Measurements from ENCODE around the gene NOS2. TPM values are rescaled to one million over a fixed set of nuclear protein-coding genes. Genes with fewer than 3 reads are reported as not detected.
"Not testable (repeated sequence)": the region's sequence is repeated elsewhere in the genome, so short reads cannot be mapped to it uniquely, and the experiment has no call there.

NOS2 gene
- total RNA-seq: under 1 TPM; 0.07 to 0.40 (median 0.35) TPM

DNA sequence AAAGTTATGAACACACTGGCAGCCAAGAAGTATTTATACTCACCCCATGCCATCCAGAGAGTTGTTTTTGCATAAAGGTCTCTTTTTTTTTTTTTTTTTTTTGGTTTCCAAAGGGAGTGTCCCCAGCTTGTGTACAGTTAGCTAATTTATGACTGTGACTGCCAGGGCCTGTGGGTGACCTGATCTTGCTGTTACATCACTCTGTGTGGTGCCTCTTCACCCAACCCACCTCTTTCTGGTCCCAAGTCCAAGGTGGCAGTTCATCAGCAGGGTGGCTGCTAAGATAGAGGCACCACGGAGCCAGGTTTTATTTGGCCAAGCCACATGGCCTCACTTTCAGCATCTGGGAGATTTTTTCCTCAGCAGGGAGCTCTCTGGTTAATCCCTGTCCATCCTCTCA, at the start of gene NOS2:
NOS2 (minus strand) TSS at position 8 of the 400 bp plus-strand sequence. CDS start 1,720 bp downstream, outside the sequence.
- 20% methylated on average over 1 of the region's 1 CpG; no CpG with 5 or more reads in 1 of the 2 donors for WGBS, 2 donors (ENCODE audit: low coverage in 1 of 2)
- H3K36me3 ChIP-seq: no peaks in the 10 kb centered on the region
- no peaks in the 10 kb centered on the region for H3K9me3 ChIP-seq
- no peak within 1 kb of the TSS for H3K27ac ChIP-seq
- no peak for ATAC-seq
- peaks cover 0 to 5% (median 0%) of the 10 kb centered on the region in 3 donors for H3K4me1 ChIP-seq
- H3K27me3 ChIP-seq: peaks cover 11% of the 10 kb centered on the region
- TF ChIP-seq, protein P1, sequence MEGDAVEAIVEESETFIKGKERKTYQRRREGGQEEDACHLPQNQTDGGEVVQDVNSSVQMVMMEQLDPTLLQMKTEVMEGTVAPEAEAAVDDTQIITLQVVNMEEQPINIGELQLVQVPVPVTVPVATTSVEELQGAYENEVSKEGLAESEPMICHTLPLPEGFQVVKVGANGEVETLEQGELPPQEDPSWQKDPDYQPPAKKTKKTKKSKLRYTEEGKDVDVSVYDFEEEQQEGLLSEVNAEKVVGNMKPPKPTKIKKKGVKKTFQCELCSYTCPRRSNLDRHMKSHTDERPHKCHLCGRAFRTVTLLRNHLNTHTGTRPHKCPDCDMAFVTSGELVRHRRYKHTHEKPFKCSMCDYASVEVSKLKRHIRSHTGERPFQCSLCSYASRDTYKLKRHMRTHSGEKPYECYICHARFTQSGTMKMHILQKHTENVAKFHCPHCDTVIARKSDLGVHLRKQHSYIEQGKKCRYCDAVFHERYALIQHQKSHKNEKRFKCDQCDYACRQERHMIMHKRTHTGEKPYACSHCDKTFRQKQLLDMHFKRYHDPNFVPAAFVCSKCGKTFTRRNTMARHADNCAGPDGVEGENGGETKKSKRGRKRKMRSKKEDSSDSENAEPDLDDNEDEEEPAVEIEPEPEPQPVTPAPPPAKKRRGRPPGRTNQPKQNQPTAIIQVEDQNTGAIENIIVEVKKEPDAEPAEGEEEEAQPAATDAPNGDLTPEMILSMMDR (IDR thresholded peaks at IDR 0.05): no peak
- H3K4me3 ChIP-seq: no peak within 1 kb of the TSS

DNA sequence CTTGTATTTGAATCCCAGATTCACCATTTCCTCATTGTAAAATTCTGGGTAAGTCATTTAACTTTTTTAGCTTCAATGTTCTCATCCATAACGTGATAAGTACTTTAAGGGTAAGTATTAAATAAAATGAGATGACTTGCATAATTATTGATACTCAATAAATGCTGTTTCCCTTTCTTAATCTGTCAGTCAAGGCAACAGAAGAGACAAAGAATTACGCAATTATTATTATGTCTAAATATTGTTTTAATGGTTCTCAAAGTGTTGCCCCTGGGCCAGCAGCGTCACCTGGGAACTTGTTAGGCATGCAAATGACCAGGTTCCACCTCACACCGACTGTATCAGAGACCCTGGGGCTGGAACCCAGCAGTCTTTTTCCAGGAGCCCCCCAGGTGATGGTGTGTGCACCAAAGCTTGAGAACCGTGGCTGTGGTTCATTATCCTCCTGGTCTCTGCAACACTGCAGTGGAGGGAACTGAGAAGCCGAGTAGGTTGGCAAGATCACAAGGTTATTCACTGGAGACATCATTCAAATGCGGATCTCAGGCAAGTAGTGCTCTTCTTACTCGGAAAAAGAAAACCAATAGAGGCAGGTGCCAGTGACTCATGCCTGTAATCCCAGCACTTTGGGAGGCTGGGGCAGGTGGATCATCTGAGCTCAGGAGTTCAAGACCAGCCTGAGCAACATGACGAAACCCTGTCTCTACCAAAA, 49.3 kb upstream of the NOS2 start:
- no peaks in the 10 kb centered on the region for H3K9me3 ChIP-seq
- ATAC-seq: no peak
- no peaks in the 10 kb centered on the region for H3K4me1 ChIP-seq
- no peak overlapping the region for H3K4me3 ChIP-seq
- TF ChIP-seq, protein P1 (IDR thresholded peaks at IDR 0.05): no peak
- no peak for TF ChIP-seq POLR2AphosphoS5 (IDR thresholded peaks at IDR 0.05)
- TF ChIP-seq POLR2A (IDR thresholded peaks at IDR 0.05): no peak
- no peak for TF ChIP-seq EP300 (IDR thresholded peaks at IDR 0.05)
- 83% methylated on average over 3 to 6 of the region's 9 CpGs for WGBS, 2 donors (ENCODE audit: low coverage in 1 of 2)
- no peaks in the 10 kb centered on the region for H3K36me3 ChIP-seq
- H3K27me3 ChIP-seq: no peaks in the 10 kb centered on the region
- H3K27ac ChIP-seq: no peak overlapping the region

DNA sequence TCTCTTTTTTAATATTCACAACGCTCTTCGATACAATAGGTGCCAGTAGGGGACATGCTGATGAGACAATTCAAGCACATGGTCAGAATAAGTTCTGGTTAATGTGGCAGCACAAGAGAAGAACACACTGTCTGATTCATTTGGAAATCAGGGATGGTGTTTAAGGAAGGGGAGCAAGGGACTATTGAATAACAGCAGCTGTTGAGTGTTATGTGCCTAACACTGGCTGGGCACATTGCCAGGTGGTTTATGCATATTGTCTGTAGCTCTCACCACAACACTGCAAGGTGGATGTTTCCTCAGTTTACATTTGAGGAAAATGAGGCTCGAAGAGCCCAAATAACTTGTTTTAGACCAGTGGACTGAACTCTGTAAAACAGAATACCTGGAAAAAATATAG, 48.6 kb upstream of the NOS2 start:
- no peaks in the 10 kb centered on the region for H3K27me3 ChIP-seq
- H3K9me3 ChIP-seq: no peaks in the 10 kb centered on the region
- H3K27ac ChIP-seq: no peak overlapping the region
- 56 to 74% methylated on average over 2 to 3 of the region's 3 CpGs for WGBS, 2 donors (ENCODE audit: low coverage in 1 of 2)
- TF ChIP-seq POLR2AphosphoS5 (IDR thresholded peaks at IDR 0.05): no peak
- TF ChIP-seq, protein P1 (IDR thresholded peaks at IDR 0.05): no peak
- no peak for TF ChIP-seq EP300 (IDR thresholded peaks at IDR 0.05)
- no peak for TF ChIP-seq POLR2A (IDR thresholded peaks at IDR 0.05)
- ATAC-seq: no peak
- no peaks in the 10 kb centered on the region for H3K4me1 ChIP-seq
- no peaks in the 10 kb centered on the region for H3K36me3 ChIP-seq
- no peak overlapping the region for H3K4me3 ChIP-seq

DNA sequence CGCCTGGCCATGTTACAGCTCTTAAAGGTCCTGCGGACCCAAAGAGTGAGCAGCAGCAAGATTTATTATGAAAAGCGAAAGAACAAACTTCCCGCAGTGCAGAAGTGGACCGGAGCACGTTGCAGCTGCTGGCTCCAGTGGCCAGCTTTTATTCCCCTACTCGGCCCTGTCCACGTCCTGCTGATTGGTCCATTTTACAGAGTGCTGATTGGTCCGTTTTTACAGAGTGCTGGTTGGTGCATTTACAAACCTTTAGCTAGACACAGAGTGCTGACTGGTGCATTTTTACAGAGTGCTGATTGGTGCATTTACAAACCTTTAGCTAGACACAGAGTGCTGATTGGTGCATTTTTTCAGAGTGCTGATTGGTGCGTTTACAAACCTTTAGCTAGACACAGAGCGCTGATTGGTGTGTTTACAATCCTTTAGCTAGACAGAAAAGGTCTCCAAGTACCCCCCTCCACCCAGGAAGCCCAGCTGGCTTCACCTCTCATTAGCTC, 46.5 kb upstream of the NOS2 start:
- H3K27me3 ChIP-seq, H3K4me3 ChIP-seq, ATAC-seq, H3K27ac ChIP-seq, H3K36me3 ChIP-seq, H3K4me1 ChIP-seq, H3K9me3 ChIP-seq: not testable (repeated sequence)
- WGBS, 2 donors (ENCODE audit: low coverage in 1 of 2): 85 to 90% methylated on average over 2 to 11 of the region's 11 CpGs

DNA sequence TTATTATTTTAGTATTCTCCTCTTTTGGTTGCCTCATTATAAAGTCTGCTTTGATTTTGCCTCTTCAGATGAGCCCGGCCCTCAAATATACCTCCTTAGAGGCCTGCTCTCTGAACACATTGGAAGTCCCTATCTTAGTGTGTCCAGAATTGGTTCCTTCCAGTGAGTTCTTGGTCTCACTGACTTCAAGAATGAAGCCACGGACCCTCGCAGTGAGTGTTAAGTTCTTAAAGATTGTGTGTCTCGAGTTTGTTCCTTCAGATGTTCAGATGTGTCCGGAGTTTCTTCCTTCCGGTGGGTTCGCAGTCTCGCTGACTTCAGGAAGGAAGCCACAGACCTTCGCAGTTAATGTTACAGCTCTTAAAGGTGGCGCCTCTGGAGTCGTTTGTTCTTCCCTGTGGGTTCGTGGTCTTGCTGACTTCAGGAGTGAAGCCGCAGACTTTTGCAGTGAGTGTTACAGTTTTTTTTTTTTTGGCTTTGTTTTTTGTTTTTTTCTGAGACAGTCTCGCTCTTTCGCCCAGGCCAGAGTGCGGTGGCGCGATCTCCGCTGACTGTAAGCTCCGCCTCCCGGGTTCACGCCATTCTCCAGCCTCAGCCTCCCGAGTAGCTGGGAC, 45.8 kb upstream of the NOS2 start:
- no peak for TF ChIP-seq POLR2AphosphoS5 (IDR thresholded peaks at IDR 0.05)
- TF ChIP-seq, protein P1 (IDR thresholded peaks at IDR 0.05): no peak
- TF ChIP-seq EP300 (IDR thresholded peaks at IDR 0.05): no peak
- no peak for ATAC-seq
- Histone ChIP-seq H3K27me3 (no peaks in the 10 kb centered on the region), H3K36me3 (no peaks in the 10 kb centered on the region), H3K4me1 (no peaks in the 10 kb centered on the region), H3K27ac (no peak overlapping the region), H3K4me3 (no peak overlapping the region), H3K9me3 (no peaks in the 10 kb centered on the region)
- 83 to 90% methylated on average over 10 to 19 of the region's 23 CpGs for WGBS, 2 donors (ENCODE audit: low coverage in 1 of 2)

Data from gastroesophageal sphincter (tissue), 4 donors.